Esophagus (tissue), 2 donors: ENCODE results near the gene GABRD. TPM values are rescaled to one million over a fixed set of nuclear protein-coding genes. Genes with fewer than 3 reads are reported as not detected.

Experiments used
- H3K27ac ChIP-seq, 2 donors: one replicate each; pipeline ENCODE4 v1.5.1; 2013; ENCODE audit warnings: low read depth in 2 of 2, mild to moderate bottlenecking in 2 of 2, inconsistent platforms in 1 of 2, low read length in 1 of 2, moderate library complexity in 1 of 2
- H3K27me3 ChIP-seq, 2 donors: one replicate each; pipeline ENCODE4 v1.6.1; 2013; ENCODE audit warnings: low read length in 2 of 2, control low read depth in 1 of 2, mild to moderate bottlenecking in 1 of 2; ENCODE audit not compliant: insufficient read depth in 2 of 2, control insufficient read depth in 1 of 2
- H3K36me3 ChIP-seq, 2 donors: one replicate each; pipeline ENCODE4 v1.6.1; 2013; ENCODE audit warnings: low read length in 1 of 2; ENCODE audit not compliant: control insufficient read depth in 2 of 2, insufficient read depth in 2 of 2
- H3K4me1 ChIP-seq, 2 donors: one replicate each; pipeline ENCODE4 v1.6.1; 2013; ENCODE audit warnings: low read length in 1 of 2; ENCODE audit not compliant: control insufficient read depth in 2 of 2, insufficient read depth in 2 of 2
- H3K4me3 ChIP-seq, 2 donors: one replicate each; pipeline ENCODE4 v1.5.1; 2013; ENCODE audit warnings: low read length in 2 of 2, mild to moderate bottlenecking in 2 of 2, low read depth in 1 of 2, moderate library complexity in 1 of 2
- H3K9me3 ChIP-seq, 2 donors: one replicate each; pipeline ENCODE4 v1.6.1; 2013; ENCODE audit warnings: mild to moderate bottlenecking in 2 of 2, low read depth in 1 of 2, low read length in 1 of 2, moderate library complexity in 1 of 2; ENCODE audit not compliant: control insufficient read depth in 2 of 2, insufficient read depth in 1 of 2
- WGBS, 2 donors: extraction: QIAGEN DNeasy Blood & Tissue Kit; methylation state at CpG; one replicate each; pipeline ENCODE4 v1.1.7; 2013; 5-methylcytosine and 5-hydroxymethylcytosine counted together
- polyA plus RNA-seq, 2 donors: library from polyadenylated mRNA; stranded (reverse); fragments of 200-250 nt; gene quantifications; one replicate each; pipeline ENCODE4 v1.2.3, GENCODE V29; 2013
- donor health status: healthy with polysubstance abuse.
- donor health status: Bipolar disorder and iron deficiency.

Gene GABRD
- polyA plus RNA-seq, 2 donors, result 0.27 to 0.90 TPM

GRCh38 chr1:1996207-1996651, 22.9 kb upstream of the GABRD start:
- 69 to 70% methylated on average over 12 of the region's 12 CpGs for WGBS, 2 donors
- H3K9me3 ChIP-seq, result no peaks in the 10 kb centered on the region
- no peaks in the 10 kb centered on the region for H3K27me3 ChIP-seq
- H3K36me3 ChIP-seq, result no peaks in the 10 kb centered on the region
- H3K4me3 ChIP-seq, result no peak overlapping the region
- H3K4me1 ChIP-seq, result no peaks in the 10 kb centered on the region
- H3K27ac ChIP-seq, result no peak overlapping the region

- Histone ChIP-seq H3K27ac (no peak overlapping the region), H3K4me3 (no peak overlapping the region), H3K4me1 (peaks cover 0 to 3% of the 10 kb centered on the region in 2 donors), H3K36me3 (no peaks in the 10 kb centered on the region), H3K27me3 (no peaks in the 10 kb centered on the region), H3K9me3 (no peaks in the 10 kb centered on the region)
- WGBS, 2 donors, result 65 to 72% methylated on average over 6 of the region's 6 CpGs
These were observed 21.6 kb upstream of the GABRD start for GRCh38 chr1:1997576-1997975.

DNA sequence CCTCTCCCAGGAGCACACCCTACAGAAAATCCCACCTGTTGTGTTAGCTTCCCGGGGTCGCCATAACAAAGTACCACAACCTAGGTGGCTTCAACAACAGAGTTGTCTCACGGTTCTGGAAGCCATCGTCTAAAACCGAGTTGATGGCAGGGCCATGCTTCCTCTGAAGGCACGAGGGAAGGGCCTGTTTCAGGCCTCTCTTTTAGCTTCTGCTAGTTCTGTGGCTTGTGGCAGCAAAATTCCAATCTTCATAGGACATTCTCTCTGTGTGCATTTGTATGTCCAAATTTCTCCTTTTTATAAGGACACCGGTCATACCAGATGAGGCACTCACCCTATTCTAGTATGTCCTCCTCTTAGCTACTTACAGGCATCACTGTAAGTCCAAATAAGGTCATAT, 18.7 kb upstream of the GABRD start:
- Histone ChIP-seq H3K27me3 (peaks cover 0 to 12% of the 10 kb centered on the region in 2 donors), H3K9me3 (peaks cover 0 to 3% of the 10 kb centered on the region in 2 donors), H3K4me1 (peaks cover 0 to 8% of the 10 kb centered on the region in 2 donors), H3K36me3 (no peaks in the 10 kb centered on the region), H3K27ac (no peak overlapping the region), H3K4me3 (no peak overlapping the region)
- WGBS, 2 donors, result 87 to 88% methylated on average over 7 of the region's 7 CpGs

GRCh38 chr1:2000850-2001249, 18.3 kb upstream of the GABRD start:
- 84 to 93% methylated on average over 9 of the region's 9 CpGs for WGBS, 2 donors
- peaks cover 0 to 12% of the 10 kb centered on the region in 2 donors for H3K27me3 ChIP-seq

GRCh38 chr1:2001773-2002411, 17.3 kb upstream of the GABRD start:
- WGBS, 2 donors, result 70 to 72% methylated on average over 13 of the region's 13 CpGs
- H3K9me3 ChIP-seq, result peaks cover 0 to 3% of the 10 kb centered on the region in 2 donors
- no peak overlapping the region for H3K4me3 ChIP-seq
- no peaks in the 10 kb centered on the region for H3K36me3 ChIP-seq
- peaks cover 0 to 12% of the 10 kb centered on the region in 2 donors for H3K27me3 ChIP-seq
- H3K27ac ChIP-seq, result no peak overlapping the region
- peaks cover 0 to 8% of the 10 kb centered on the region in 2 donors for H3K4me1 ChIP-seq

More at GRCh38 chr1:2000850-2001249, 18.3 kb upstream of the GABRD start:
- Histone ChIP-seq H3K9me3 (peaks cover 0 to 3% of the 10 kb centered on the region in 2 donors), H3K36me3 (no peaks in the 10 kb centered on the region), H3K4me3 (no peak overlapping the region), H3K27ac (no peak overlapping the region), H3K4me1 (peaks cover 0 to 8% of the 10 kb centered on the region in 2 donors)

- Histone ChIP-seq H3K4me1 (peaks cover 0 to 8% of the 10 kb centered on the region in 2 donors), H3K4me3 (peak within 1 kb of the TSS in 1 of 2 donors; percentile 9)
These were observed 15.5 kb upstream of the GABRD start, which contains the start of gene CFAP74 for GRCh38 chr1:2003541-2004131. CFAP74 (minus strand) TSS chr1:2003786; CDS start chr1:1990956, 12,830 bp downstream.

DNA sequence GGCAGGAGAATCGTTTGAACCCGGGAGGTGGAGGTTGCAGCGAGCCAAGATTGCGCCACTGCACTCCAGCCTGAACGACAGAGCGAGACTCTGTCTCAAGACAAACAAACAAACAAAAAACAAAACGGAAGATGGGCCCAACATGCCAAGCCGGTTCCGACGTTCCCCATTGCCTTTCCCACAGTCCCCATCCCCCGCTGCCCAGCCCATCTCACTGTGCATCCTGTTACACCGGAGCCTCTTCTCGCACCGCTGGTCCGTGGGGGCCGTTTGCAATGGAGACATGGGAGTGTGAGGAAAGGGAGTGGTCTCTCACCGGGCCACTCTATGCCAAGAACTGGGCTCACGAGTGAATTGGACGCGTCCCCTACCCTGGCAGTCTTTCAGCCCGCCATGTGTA, 14.3 kb upstream of the GABRD start:
- peaks cover 0 to 3% of the 10 kb centered on the region in 2 donors for H3K9me3 ChIP-seq
- H3K27ac ChIP-seq, result no peak overlapping the region
- 72 to 76% methylated on average over 21 of the region's 21 CpGs for WGBS, 2 donors
- H3K4me3 ChIP-seq, result no peak overlapping the region
- peaks cover 0 to 8% of the 10 kb centered on the region in 2 donors for H3K4me1 ChIP-seq
- no peaks in the 10 kb centered on the region for H3K36me3 ChIP-seq
- peaks cover 0 to 12% of the 10 kb centered on the region in 2 donors for H3K27me3 ChIP-seq

More at GRCh38 chr1:2003541-2004131, 15.5 kb upstream of the GABRD start, which contains the start of gene CFAP74:
- Histone ChIP-seq H3K27ac (no peak within 1 kb of the TSS), H3K9me3 (peaks cover 0 to 3% of the 10 kb centered on the region in 2 donors), H3K36me3 (no peaks in the 10 kb centered on the region), H3K27me3 (peaks cover 0 to 12% of the 10 kb centered on the region in 2 donors)
- WGBS, 2 donors, result 7 to 8% methylated on average over 48 to 49 of the region's 49 CpGs

GRCh38 chr1:2009101-2010053, 9.8 kb upstream of the GABRD start:
- H3K4me3 ChIP-seq, result no peak overlapping the region
- no peaks in the 10 kb centered on the region for H3K9me3 ChIP-seq
- H3K36me3 ChIP-seq, result no peaks in the 10 kb centered on the region
- no peaks in the 10 kb centered on the region for H3K4me1 ChIP-seq
- H3K27ac ChIP-seq, result no peak overlapping the region
- WGBS, 2 donors, result 78 to 83% methylated on average over 27 of the region's 27 CpGs
- peaks cover 0 to 1% of the 10 kb centered on the region in 2 donors for H3K27me3 ChIP-seq

GRCh38 chr1:2014181-2014580, 5.0 kb upstream of the GABRD start:
- Histone ChIP-seq H3K4me3 (no peak overlapping the region), H3K9me3 (no peaks in the 10 kb centered on the region), H3K27me3 (no peaks in the 10 kb centered on the region), H3K27ac (no peak overlapping the region), H3K36me3 (no peaks in the 10 kb centered on the region), H3K4me1 (peaks cover 1 to 3% of the 10 kb centered on the region in 2 donors)
- 81 to 82% methylated on average over 15 of the region's 15 CpGs for WGBS, 2 donors
